ENCODE data around the gene BOLA1.
"Not testable (repeated sequence)": the region's sequence is repeated elsewhere in the genome, so short reads cannot be mapped to it uniquely, and the experiment has no call there.

BOLA1 gene

DNA sequence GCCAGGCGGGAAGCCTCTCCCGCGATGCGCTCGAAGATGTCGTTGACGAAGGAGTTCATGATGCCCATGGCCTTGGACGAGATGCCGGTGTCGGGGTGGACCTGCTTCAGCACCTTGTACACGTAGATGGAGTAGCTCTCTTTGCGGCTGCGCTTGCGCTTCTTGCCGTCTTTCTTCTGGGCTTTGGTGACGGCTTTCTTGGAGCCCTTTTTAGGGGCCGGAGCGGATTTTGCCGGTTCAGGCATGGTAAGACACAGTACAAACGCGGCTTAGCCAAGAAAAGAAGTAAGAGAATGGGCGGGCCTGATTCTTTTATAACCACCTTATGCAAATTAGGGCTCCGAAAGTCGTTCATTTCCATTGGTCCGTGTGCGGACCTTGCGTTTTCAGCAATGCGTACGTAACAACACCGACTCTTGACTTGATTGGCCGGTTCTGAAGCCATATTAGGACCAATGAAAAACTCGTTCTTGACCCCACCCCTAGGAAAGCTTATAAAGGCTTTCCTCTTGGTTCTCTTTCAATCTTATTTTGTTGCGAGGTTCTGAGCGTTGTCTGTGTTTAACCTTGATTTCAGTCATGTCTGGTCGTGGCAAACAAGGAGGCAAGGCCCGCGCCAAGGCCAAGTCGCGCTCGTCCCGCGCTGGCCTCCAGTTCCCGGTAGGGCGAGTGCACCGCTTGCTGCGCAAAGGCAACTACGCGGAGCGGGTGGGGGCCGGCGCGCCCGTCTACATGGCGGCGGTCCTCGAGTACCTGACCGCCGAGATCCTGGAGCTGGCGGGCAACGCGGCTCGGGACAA lies 12.8 kb upstream of the BOLA1 start:
- peak overlapping the region; percentile 95 for H3K4me3 ChIP-seq
- H3K27ac ChIP-seq: peak overlapping the region; percentile 100
- H3K36me3 ChIP-seq (ENCODE audit: insufficient read depth, low read length): no peaks in the 10 kb centered on the region
- peak overlapping the region; percentile 97 for H3K9ac ChIP-seq (ENCODE audit: insufficient read length)
- no peaks in the 10 kb centered on the region for H3K9me3 ChIP-seq (ENCODE audit: low read depth, low read length)
- DNase-seq (ENCODE audit: low read depth, low spot score): peak; percentile 98
- TF ChIP-seq EZH2 (IDR thresholded peaks at IDR 0.05) (no peak), POLR2AphosphoS5 (IDR thresholded peaks at IDR 0.05; ENCODE audit: borderline replicate concordance, low read depth, low read length) (peak; percentile 90)

DNA sequence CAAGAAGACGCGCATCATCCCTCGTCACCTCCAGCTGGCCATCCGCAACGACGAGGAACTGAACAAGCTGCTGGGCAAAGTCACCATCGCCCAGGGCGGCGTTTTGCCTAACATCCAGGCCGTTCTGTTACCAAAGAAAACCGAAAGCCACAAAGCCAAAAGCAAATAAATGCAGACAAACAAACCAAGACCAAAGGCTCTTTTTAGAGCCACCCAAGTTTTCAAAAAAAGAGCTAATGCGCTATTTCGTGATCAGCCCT lies 12.2 kb upstream of the BOLA1 start:
- Histone ChIP-seq H3K9ac (ENCODE audit: insufficient read length) (peak overlapping the region; percentile 94), H3K4me3 (peak overlapping the region; percentile 95), H3K27ac (peak overlapping the region; percentile 100)
- TF ChIP-seq POLR2AphosphoS5 (IDR thresholded peaks at IDR 0.05; ENCODE audit: borderline replicate concordance, low read depth, low read length): peak; percentile 70
- not testable (repeated sequence) for H3K9me3 ChIP-seq (ENCODE audit: low read depth, low read length); DNase-seq (ENCODE audit: low read depth, low spot score); H3K36me3 ChIP-seq (ENCODE audit: insufficient read depth, low read length)

DNA sequence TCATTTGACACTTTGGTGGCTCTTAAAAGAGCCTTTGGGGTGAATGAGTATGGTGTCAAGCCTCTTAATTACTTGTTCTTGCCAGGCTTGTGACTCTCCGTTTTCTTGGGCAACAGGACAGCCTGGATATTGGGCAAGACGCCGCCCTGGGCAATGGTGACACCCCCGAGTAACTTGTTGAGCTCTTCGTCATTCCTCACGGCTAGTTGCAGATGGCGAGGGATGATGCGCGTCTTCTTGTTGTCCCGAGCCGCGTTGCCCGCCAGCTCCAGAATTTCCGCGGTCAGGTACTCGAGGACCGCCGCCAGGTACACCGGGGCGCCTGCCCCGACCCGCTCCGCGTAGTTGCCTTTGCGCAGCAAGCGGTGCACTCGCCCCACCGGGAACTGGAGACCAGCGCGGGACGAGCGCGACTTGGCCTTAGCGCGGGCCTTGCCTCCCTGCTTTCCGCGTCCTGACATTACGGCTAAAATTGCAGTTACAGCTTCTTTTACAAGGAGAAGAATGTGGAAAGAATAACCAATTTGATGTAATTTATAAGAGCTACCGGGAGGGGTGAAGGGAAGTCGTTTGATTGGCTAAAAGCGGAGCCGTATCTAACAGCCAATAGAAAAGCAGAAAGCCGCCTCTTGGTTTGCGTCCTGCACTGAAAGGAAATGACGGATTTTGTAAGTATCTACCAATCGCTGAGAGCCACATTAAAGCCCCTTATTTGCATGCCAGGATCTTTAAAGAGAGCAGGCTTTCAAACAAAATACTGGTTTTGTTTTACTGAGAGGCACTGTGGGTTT lies 11.7 kb upstream of the BOLA1 start:
- Histone ChIP-seq H3K4me3 (peak overlapping the region; percentile 95), H3K9me3 (ENCODE audit: low read depth, low read length) (no peaks in the 10 kb centered on the region), H3K27ac (peak overlapping the region; percentile 100), H3K9ac (ENCODE audit: insufficient read length) (peak overlapping the region; percentile 94), H3K36me3 (ENCODE audit: insufficient read depth, low read length) (no peaks in the 10 kb centered on the region)
- DNase-seq (ENCODE audit: low read depth, low spot score): peak; percentile 98
- TF ChIP-seq POLR2AphosphoS5 (IDR thresholded peaks at IDR 0.05; ENCODE audit: borderline replicate concordance, low read depth, low read length): peak; percentile 62
- TF ChIP-seq FOXP2 (optimal IDR thresholded peaks at IDR 0.05; ENCODE audit: control extremely low read depth, extremely low read length, insufficient read depth): no peak

DNA sequence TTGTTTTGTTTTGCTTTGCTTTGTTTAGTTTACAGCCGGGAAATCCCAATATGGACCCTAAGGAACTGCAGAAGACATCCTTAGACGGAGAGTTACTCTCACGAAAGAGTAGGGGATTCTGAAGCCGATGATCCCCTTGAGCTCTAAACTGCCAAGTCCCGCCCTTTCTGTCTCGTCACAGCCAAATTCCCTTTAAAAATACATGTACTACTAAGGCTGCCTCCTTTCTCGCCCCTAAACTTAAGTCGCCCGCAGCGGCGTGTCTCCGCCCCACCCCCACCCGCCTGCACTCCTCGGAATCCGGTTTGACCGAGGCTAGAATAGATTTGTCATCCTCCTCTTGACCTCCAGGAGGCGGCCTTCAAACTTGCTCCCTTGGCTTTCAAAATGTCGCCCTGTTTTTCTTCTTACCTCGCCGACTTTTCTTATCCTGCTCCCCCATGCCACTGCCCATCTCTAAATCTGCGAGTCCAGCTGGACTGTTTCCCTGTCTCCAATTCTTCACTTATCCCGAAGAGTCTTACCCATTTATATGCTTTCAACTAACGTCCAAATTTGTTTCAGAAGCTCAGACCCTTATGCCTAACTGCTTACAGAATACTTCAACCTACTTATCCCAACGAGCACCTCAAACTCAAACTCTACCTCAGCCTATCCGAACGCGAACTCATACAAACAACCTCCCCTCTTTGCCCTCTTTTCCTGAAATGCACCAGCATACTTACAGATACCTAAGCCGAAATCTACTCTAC lies 10.9 kb upstream of the BOLA1 start:
- peak overlapping the region; percentile 84 for H3K9ac ChIP-seq (ENCODE audit: insufficient read length)
- TF ChIP-seq FOXP2 (optimal IDR thresholded peaks at IDR 0.05; ENCODE audit: control extremely low read depth, extremely low read length, insufficient read depth) (no peak), POLR2AphosphoS5 (IDR thresholded peaks at IDR 0.05; ENCODE audit: borderline replicate concordance, low read depth, low read length) (peak; percentile 56)
- peak overlapping the region; percentile 100 for H3K27ac ChIP-seq

DNA sequence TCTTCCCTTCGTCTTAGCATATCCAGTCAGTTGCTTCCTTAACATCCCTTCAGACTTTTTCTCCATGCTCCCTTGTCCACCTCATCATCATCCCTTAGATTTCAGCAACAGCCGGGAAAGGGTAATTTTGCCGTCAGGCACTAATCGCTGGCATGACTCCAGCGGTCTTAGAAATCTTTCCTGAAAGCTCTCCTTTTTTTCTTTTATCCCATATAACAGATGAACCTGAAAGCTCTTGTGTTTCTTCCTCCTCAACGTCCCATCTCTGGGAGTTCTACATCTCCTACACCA lies 10.4 kb upstream of the BOLA1 start:
- Histone ChIP-seq H3K9ac (ENCODE audit: insufficient read length) (peak overlapping the region; percentile 84), H3K4me3 (peak overlapping the region; percentile 95), H3K27ac (peak overlapping the region; percentile 100), H3K36me3 (ENCODE audit: insufficient read depth, low read length) (no peaks in the 10 kb centered on the region), H3K9me3 (ENCODE audit: low read depth, low read length) (no peaks in the 10 kb centered on the region)
- TF ChIP-seq POLR2AphosphoS5 (IDR thresholded peaks at IDR 0.05; ENCODE audit: borderline replicate concordance, low read depth, low read length) (no peak), EZH2 (IDR thresholded peaks at IDR 0.05) (no peak), FOXP2 (optimal IDR thresholded peaks at IDR 0.05; ENCODE audit: control extremely low read depth, extremely low read length, insufficient read depth) (no peak)
- DNase-seq (ENCODE audit: low read depth, low spot score): no peak

More for the DNA sequence above, 10.9 kb upstream of the BOLA1 start:
- H3K9me3 ChIP-seq (ENCODE audit: low read depth, low read length): no peaks in the 10 kb centered on the region
- H3K4me3 ChIP-seq: peak overlapping the region; percentile 95
- DNase-seq (ENCODE audit: low read depth, low spot score): no peak
- no peaks in the 10 kb centered on the region for H3K36me3 ChIP-seq (ENCODE audit: insufficient read depth, low read length)

DNA sequence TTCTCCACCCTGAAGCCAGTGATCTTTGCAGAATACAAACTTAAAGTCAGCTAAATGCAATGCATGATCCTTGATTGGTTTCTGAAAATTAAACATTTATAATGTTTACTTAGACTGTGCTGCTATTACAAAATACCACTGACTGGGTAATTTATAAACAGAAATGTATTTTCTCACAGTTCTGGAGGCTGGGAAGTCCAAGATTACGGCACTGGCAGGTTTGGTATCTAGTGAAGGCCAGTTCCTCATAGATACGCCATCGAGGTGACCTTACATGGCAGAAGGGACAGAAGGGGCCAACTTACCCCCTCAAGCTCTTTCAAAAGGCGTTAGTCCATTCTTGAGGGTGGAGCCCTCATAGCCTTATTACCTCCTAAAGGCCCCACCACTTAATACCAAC lies 2.8 kb upstream of the BOLA1 start:
- no peaks in the 10 kb centered on the region for H3K9me3 ChIP-seq (ENCODE audit: low read depth, low read length)
- TF ChIP-seq POLR2AphosphoS5 (IDR thresholded peaks at IDR 0.05; ENCODE audit: borderline replicate concordance, low read depth, low read length): no peak
- no peak for TF ChIP-seq FOXP2 (optimal IDR thresholded peaks at IDR 0.05; ENCODE audit: control extremely low read depth, extremely low read length, insufficient read depth)
- no peak for TF ChIP-seq EZH2 (IDR thresholded peaks at IDR 0.05)

DNA sequence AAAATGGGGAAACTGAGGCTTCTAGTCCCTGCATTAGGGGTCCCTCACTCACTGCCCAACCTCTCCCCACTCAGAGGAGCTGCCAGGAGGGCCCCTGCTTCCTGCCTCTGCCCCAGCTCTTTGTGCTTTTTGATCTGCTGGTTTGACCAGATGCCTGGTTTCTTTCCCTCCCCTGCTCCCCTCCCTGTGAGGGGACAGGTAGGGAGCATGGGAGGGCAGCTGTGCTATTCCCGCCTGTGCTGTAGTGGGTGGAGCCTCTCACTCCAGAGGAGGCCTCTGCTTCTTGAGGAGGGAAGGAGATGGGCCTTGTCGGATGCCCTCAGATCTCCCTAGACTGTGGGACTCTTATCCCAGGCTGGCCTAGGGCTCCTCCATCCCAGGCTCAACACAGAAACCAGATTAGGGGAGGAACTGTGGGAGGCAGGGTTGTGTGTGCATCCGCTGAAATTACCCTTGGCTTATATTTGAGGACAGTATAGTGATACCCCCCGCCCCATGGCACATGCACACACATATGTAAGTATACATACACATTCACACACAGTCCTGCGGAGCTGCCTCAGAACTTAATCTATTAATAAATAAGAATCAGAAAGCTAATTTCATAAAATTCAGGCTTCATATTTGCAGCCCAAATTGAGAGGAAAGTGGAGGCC lies 4.6 kb downstream of the BOLA1 start:
- H3K4me3 ChIP-seq: no peak overlapping the region
- peaks cover 4% of the 10 kb centered on the region; the same call in 1 of the 2 replicates for H3K36me3 ChIP-seq (ENCODE audit: insufficient read depth, low read length)
- H3K9ac ChIP-seq (ENCODE audit: insufficient read length): no peak overlapping the region
- no peak for TF ChIP-seq FOXP2 (optimal IDR thresholded peaks at IDR 0.05; ENCODE audit: control extremely low read depth, extremely low read length, insufficient read depth)
- TF ChIP-seq EZH2 (IDR thresholded peaks at IDR 0.05): no peak
- DNase-seq (ENCODE audit: low read depth, low spot score): no peak
- no peaks in the 10 kb centered on the region for H3K9me3 ChIP-seq (ENCODE audit: low read depth, low read length)
- no peak overlapping the region for H3K27ac ChIP-seq

More for the DNA sequence above, 2.8 kb upstream of the BOLA1 start:
- Histone ChIP-seq H3K36me3 (ENCODE audit: insufficient read depth, low read length) (no peaks in the 10 kb centered on the region), H3K9ac (ENCODE audit: insufficient read length) (no peak overlapping the region), H3K4me3 (no peak overlapping the region), H3K27ac (no peak overlapping the region)
- no peak for DNase-seq (ENCODE audit: low read depth, low spot score)

DNA sequence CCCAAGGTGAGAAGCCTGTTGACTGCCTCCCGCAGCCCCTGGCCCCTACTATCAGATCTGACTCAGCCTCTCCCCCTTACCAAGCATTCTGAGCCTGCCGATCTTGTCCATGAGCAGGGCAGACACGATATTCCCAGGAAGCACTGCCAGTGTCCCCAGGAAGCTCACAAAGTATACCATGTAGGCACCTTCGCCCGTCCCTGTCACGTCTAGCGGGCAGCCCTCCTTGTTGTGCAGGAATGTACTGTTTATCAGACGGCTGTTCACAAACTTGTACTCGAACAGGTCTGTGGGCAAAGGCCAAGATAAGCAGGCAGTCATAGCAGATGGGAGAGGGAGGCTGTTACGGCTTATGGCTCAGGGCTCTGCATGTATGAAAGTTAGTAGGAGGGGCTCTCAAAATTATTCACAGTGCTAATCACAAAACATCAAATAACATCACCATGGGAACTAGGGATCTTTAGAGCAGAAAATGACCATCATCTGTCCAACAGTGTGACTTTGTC lies 7.3 kb downstream of the BOLA1 start:
- Histone ChIP-seq H3K27ac (no peak overlapping the region), H3K36me3 (ENCODE audit: insufficient read depth, low read length) (peaks cover 4% of the 10 kb centered on the region; the same call in 1 of the 2 replicates), H3K4me3 (no peak overlapping the region), H3K9me3 (ENCODE audit: low read depth, low read length) (no peaks in the 10 kb centered on the region), H3K9ac (ENCODE audit: insufficient read length) (no peak overlapping the region)
- no peak for DNase-seq (ENCODE audit: low read depth, low spot score)
- TF ChIP-seq POLR2AphosphoS5 (IDR thresholded peaks at IDR 0.05; ENCODE audit: borderline replicate concordance, low read depth, low read length) (no peak), EZH2 (IDR thresholded peaks at IDR 0.05) (no peak), FOXP2 (optimal IDR thresholded peaks at IDR 0.05; ENCODE audit: control extremely low read depth, extremely low read length, insufficient read depth) (no peak)

All from SK-N-MC (cell line).